ENCODE measurements around the gene IQSEC2.

GRCh38 chrX:53237056-53237455, 44.3 kb downstream of the IQSEC2 start:
- no peak for TF ChIP-seq EZH2 (IDR thresholded peaks at IDR 0.05)
- no peak for TF ChIP-seq FOXP2 (optimal IDR thresholded peaks at IDR 0.05; ENCODE audit: control extremely low read depth, extremely low read length, insufficient read depth)
- no peak for TF ChIP-seq POLR2AphosphoS5 (IDR thresholded peaks at IDR 0.05; ENCODE audit: borderline replicate concordance, low read depth, low read length)
